Skin epidermis (tissue), 12 donors: ENCODE results near the gene BATF.
A peak's percentile ranks its signal among the peaks of the same experiment; 100 is the strongest.
"Not testable (repeated sequence)": the region's sequence is repeated elsewhere in the genome, so short reads cannot be mapped to it uniquely, and the experiment has no call there.

ENCODE experiments used
- H3K27ac ChIP-seq, 21 experiments: fragments of 200-600 bp; sonication (generic) in 11 of 21; one replicate each; pipeline ENCODE4 v1.5.0; 2020; ENCODE audit warnings: mild to moderate bottlenecking in 3 of 21, inconsistent platforms in 2 of 21, moderate library complexity in 2 of 21
- H3K4me3 ChIP-seq, 7 experiments: fragments of 200-600 bp; sonication (generic) in 2 of 7; one replicate each; pipeline ENCODE4 v1.5.0; 2020; ENCODE audit warnings: inconsistent platforms in 2 of 7, mild to moderate bottlenecking in 2 of 7, moderate library complexity in 1 of 7

Gene BATF, protein sequence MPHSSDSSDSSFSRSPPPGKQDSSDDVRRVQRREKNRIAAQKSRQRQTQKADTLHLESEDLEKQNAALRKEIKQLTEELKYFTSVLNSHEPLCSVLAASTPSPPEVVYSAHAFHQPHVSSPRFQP

DNA sequence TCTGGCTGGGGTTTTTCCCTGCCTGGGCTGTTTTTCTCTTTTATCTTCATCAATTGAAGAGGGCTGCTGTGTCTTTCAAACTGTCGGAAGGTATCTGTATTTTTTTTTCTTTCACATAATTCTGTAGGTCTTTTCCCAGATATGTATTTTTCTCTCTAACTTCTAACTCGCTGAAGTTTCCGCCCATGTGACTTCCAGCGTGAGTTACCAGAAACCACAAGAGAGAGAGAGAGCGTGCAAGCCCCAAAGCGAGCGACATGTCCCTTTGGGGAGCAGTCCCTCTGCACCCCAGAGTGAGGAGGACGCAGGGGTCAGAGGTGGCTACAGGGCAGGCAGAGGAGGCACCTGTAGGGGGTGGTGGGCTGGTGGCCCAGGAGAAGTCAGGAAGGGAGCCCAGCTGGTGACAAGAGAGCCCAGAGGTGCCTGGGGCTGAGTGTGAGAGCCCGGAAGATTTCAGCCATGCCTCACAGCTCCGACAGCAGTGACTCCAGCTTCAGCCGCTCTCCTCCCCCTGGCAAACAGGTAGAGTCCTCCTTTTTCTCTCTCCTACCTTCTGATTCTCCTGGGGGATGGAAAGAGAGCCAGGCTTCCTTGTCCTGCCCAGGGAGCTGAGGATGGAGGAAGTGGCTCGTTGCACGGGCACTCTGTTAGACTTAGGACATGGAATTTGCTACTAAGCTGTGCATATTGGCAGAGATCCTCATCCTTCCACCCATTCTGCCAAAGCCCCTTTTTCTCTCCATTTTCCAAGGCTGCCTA lies at the start of gene BATF:
BATF (plus strand) TSS at position 246 of the 759 bp plus-strand sequence; CDS start at position 460, 214 bp downstream.
- Histone ChIP-seq H3K27ac (peak within 1 kb of the TSS in 20 of 21 experiments; percentile 13 to 93 (median 80)), H3K4me3 (peak within 1 kb of the TSS; percentile 30 to 47 (median 36))

DNA sequence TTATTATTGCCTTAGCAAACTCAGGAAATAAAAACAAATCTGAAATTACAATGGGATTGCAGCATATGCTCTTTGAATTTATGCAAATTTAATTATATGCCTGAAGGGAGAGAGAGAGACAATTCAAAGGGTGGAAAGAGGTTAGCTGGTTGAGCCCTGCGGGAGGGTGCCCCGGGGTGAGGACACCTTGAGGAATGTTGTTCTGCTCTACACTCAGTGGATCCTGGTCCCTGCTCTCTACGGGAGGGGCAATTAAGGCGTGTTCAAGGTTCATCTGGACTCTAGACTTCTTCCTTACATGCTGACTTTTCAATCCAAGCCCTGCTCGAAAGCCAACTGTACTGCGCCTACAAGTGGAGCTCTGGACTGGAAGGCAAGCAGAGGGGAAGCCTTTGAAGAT lies 48.1 kb upstream of the BATF start:
- not testable (repeated sequence) for H3K4me3 ChIP-seq, H3K27ac ChIP-seq

DNA sequence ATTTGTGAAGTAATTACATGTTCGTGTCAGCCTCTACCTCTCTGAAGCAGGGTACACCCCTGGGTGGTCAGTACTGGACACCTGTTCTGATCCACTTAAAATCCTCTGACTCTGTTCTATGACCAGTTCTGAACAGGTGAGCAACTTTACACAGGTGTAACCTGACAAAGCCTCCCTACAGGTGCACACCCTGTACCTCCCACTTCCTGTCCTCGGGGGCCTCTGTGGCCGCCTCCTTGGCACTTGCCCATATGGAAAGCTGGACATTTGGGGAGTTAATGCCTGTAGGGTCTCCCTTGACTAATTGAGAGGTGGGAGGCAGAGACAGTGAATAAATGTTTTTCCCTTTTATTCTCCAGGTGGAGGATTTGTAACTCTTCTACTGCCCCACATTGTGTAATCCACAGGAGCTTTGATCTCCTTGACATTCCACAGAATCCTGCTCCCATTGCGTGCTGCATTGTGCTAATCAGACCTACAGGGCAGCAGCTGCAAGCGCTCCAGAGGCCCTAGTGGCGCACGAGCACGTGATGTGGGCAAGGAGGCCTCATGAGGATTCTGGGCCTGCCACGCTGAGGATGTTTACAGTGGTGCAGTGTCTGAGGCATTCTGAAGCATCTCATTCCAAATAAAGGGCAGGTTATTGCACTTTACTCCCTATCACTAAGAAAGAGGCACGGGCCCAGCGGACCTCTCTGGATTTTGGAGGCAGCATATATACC lies 45.8 kb upstream of the BATF start:
- H3K27ac ChIP-seq = no peak overlapping the region
- H3K4me3 ChIP-seq = no peak overlapping the region

DNA sequence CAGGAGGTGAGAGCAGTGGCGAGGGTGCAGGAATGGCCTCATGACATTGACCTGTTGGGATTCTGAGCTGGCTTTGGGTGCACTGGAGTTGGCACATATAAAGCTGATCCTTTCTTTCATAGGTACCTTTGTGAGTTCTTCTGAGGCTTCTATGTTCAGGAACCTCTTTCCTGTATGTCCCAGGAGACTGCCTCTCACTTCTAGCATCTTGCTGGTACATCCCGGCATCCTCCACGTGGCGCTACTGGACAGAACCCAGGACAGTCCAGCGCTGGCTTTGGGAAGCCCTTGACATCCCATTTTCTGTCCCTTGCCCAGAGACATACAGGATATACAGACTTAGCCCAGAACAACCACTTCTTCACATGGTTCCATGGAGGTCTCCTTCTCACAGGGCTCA lies 44.4 kb upstream of the BATF start:
- no peak overlapping the region for H3K27ac ChIP-seq

DNA sequence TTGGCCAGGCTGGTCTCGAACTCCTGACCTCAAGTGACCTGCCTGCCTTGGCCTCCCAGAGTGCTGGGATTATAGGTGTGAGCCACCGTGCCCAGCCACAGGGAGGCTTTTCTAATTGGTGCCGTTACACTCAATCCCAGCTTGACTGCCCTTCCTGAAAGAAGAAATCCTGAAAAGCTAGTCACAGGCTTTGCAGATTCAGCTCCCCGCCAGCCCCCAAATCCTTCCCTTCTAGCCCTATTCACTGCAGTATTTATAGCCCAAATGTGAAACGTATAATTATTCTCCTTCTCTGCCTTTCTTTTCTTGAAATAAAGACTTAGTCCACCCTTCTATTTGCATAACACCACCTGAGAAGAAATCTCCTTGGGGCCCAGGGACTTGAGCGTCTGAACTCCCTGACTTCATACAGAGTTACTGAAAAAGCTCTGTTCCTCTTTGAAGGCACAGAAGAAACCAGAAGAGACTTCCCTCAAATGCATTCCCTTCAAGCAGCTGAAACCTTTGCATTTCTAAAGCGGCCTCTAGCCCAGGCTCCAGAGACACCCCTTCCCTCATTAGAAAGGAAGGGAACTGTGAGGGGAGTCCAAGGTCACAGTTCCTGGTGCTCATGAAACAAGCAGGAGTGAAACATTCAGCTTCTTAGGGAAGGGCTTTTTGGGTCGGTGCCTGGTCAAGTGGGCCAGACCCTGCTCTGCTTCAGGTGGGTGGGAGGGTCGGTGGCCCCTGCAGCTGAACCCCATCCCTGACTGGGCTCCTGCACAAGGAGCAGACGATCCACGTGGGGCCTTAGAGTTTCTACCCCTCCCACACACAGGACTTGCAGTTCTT lies 42.3 kb upstream of the BATF start:
- H3K4me3 ChIP-seq = no peak overlapping the region
- H3K27ac ChIP-seq = no peak overlapping the region

More for the DNA sequence above, 44.4 kb upstream of the BATF start:
- H3K4me3 ChIP-seq = no peak overlapping the region

DNA sequence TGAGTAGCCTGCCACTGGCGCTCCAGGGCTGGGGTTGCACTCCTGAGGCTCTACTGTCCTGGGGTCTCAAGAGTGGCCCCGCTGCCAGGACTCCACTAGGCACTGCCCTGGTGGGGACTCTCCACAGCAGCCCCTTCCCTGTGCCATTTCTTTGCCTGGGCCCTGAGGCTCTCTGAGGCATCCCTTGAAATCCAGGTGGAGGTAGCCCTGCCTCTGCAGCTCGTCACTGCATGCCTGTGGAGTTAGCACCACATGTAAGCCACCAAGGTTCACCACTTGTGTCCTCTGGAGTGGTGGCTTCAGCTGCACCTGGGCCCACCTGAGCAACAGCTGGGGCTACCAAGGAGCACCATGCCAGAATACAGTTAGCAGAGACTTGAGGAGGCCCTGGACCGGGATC lies 39.9 kb upstream of the BATF start:
- H3K4me3 ChIP-seq = no peak overlapping the region
- no peak overlapping the region for H3K27ac ChIP-seq

DNA sequence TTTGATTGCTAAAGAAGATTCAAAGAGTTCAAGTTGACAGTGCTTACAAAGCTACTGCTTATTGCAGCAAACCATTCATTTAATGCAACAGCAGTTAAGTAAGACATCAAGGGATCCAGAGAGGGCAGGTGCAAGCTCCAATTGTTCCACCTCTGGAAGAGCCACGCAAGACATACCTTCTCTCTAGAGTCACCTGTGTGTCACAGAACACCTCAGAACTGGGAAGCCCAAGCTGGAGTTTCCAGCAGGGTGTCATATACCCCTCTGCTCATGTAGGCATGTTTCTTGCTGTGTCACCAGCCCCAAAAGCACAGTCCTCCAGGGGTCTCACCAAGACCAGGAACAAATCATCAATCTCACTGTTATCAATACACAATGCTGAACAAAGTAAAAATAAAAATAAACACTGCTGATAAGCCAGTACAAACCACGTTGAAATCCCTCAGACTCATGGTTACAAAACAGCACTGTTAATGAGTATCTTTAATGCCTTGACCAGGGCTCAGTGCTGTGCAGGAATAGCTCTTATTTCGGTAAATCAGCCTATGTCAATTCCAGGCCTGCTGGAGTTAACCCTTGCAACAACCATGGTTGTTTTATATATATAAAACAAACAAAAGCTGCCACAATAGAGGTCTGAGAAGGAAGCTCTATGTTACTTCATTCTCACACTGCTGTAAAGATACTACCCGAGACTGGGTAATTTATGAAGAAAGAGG lies 37.4 kb upstream of the BATF start:
- Histone ChIP-seq H3K27ac (no peak overlapping the region), H3K4me3 (no peak overlapping the region)

DNA sequence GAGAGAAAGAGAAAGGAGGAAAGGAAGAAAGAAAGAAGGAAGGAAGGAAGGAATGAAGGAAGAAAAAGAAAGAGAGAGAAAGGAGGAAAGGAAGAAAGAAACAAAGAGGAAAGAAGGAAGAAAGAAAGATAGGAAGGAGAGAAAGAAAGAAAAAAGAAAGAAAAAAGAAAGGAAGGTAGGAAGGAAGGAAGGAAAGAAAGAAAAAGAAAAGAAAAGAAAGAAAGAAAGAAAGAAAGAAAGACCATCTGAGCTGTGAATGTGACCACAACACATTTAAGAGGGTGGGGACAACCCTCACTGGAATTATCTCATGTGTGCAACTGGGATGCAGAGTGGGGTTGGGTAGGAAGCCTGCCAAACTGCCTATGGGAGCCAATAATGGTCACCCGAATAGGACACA lies 36.0 kb upstream of the BATF start:
- Histone ChIP-seq H3K27ac (no peak overlapping the region), H3K4me3 (no peak overlapping the region)

DNA sequence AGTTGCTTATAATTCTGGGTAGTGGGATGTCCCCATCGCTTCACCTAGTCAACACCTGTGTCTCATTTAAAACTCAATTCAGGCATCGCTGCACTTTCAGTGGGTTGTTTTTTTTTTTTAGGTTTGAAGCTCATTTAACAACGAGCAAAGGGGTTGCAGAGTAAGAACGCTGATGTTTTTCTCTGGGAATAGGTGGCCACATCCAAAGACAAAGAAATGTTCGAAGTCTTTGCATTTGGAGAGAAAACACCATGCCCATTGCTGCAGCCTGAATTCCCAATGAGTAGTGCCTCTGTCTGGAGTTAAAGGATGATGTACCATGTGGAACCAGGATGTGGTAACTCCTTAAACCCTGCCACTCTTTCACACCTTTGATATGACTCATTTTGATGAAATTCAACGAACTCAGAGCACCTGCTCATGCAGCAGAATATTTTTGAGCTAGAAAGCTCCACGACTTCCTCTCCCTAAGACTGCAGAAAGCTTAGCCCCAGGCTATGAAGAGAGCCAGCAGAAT lies 35.1 kb upstream of the BATF start:
- no peak overlapping the region for H3K4me3 ChIP-seq
- H3K27ac ChIP-seq = no peak overlapping the region

DNA sequence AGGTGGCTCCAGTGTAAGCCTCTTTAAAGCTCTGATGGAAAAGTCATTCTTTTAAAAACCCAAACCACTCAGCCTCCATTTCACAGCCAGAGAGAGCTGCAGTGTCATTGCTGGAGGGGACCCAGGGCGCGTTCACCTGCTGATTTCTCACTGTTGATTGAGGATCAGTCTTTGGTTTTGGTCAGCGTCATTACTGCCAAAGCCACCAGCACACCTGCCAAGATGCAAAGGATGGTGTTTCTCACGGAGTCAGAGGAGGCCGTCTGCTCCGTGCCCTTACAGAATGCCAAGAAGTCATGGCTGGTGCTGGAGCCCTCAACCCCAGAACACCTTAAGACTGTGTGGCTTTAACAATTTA lies 32.8 kb upstream of the BATF start:
- Histone ChIP-seq H3K27ac (no peak overlapping the region), H3K4me3 (peak overlapping the region in 1 of 7 experiments; percentile 10)

DNA sequence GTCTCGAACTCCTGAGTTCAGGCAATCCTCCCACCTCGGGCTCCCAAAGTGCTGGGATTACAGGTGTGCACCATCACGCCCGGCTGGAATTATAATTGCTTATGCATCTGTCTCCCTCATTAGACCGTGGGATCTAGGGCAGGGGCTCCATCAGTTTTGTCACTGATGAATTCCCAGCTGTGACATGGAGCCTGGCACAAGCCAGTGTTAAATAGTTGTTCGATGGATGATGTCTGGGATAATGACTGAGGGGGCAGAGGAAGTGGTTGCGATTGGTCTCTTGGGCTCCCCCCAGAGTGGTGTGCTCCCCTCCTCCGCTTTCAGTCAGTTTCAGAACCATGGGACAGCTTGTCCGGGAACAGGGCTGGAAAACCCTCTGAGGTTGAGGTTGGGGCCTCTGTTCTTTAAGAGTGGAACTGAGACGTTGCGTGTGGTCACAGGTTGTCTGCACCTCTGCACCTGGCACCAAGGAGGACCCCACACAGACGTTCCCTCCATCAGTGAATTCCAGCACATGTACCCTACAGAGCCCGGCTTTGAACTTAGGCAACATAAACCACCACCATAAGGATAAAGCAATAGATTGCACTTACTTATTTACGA lies 30.8 kb upstream of the BATF start:
- H3K4me3 ChIP-seq = no peak overlapping the region
- no peak overlapping the region for H3K27ac ChIP-seq

DNA sequence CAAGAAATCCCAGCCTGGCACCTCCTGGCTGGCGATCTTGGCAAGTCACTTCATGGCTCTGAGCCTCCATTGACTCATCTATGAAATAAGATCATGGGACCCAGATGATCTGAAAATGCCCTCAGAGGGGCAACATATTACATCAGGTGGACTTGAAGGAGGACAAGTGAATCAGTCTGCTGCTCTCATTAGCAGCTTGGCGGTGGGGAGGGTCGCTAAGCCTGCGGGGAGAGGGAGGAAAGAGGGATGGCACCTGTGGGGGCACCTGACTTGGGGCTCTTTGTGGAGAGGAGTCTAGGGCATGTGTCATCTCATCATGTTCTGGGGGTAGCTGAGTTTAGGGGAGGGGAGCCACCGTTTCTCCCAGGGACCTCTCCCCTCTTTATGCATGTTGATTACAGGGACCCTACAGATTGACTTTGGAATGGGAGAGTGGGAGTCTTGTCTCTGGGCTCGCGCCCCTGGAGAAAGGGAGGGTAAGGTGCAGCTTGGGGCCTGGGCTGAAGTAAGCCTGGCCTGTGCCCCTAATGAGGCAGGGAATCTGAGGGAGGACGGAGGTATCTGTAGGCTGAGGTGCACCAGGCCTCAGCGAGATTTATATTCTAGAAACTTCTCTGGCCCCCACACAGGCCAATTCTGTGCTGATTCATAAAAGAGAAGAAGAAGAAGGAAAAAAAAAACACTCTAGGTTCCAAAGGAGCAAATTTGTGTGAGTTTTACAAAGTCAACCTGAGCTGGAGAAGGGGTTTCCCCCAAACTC lies 29.3 kb upstream of the BATF start:
- no peak overlapping the region for H3K27ac ChIP-seq

DNA sequence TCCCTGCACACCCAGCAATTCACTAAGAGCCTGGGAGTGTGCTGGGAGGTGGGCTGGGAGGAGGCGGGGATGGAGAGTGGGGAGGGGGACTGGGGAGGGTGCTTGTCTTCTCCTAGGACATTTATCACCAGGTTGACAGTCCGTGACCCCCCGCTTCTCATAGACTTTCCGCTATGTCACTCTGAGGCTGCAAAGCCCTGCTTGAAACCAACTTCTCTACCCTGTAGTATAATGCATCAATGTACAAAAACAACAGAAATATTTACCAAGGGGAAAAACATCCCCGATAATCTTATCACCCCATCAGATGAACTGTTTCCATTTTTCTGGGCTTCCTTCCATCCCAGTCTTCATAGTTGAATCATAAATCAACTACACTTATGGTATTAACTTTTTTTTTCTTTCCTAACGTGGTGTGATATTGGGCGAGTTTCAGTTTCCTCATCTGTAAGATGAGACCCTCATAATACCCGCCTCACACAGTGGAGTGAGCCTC lies 28.6 kb upstream of the BATF start:
- no peak overlapping the region for H3K27ac ChIP-seq
- no peak overlapping the region for H3K4me3 ChIP-seq

More for the DNA sequence above, 29.3 kb upstream of the BATF start:
- no peak overlapping the region for H3K4me3 ChIP-seq

DNA sequence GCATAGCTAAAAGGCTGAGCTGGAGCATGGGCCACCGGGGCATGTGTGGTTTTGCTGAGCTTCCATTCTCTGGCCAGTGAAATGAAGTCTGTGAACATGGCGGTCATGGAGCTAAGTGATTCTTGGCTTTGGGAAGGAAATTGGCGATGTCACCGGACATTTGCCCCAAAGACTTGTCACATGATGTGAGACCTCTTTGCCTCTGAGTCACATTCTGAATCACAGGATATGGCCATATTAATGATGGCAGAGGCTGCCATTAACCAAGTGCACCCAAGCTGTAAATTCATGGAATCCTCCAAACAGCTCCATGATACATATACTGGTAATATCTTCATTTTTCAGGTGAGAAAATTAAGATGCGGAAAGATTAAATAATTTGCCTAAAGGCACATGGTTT lies 27.4 kb upstream of the BATF start:
- no peak overlapping the region for H3K4me3 ChIP-seq
- no peak overlapping the region for H3K27ac ChIP-seq

DNA sequence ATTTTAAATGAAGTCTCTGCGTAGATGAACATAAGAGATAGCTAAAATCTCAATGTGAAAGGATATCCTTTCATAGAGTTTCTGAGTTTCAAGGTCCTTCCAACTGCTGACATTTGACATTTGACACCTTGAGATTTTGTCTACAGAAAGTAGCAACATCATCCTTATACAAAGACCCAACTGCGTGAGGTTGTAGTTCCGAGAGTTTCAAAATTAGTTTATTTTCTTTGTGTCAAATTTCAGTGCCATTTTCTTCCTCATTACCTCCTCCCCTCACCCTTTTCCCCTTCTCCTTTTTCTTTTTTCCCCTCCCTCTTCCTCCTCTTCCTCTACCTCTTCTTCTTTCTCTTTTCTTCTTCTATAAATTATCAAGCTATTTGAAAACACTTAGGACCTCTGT lies 26.9 kb upstream of the BATF start:
- H3K4me3 ChIP-seq = no peak overlapping the region
- H3K27ac ChIP-seq = no peak overlapping the region

DNA sequence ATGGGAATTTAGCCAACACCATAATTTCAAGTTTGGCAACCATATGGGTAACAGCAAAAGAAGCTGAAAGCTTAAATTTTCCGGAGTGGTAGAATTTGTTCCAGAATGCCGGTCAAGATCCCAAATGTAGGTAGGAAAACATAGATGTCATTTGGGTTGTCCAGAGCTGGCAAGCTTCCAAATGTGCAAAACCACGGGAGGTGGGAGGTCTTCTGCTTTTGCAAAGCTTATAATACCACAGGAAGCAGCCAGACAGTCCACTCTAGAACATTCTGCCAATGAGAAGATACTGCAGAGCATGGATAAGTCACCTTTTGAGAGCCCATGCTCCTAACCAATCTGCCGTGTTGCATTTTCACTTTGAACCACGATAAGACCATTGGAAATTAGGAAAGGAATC lies 26.4 kb upstream of the BATF start:
- no peak overlapping the region for H3K4me3 ChIP-seq

DNA sequence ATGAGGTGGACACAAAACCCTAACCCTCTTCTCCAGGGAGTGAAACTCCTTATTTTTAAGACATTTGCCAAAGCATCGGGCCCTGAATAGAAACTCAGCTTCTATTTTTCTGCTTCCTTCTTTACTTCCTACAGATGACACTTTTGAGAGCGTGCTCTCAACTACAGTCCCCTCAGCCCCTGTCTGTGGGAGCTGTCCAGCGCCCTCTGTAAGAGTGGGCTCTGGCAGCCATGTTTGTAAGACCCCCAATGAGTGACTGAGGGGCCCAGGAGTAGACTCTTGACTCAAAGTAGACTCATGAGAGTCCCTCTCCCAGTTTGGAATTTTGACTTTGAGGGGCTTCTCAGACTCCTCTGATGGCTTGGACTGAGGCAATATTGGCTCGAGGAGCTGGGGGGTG lies 25.5 kb upstream of the BATF start:
- Histone ChIP-seq H3K27ac (peak overlapping the region in 6 of 21 experiments; percentile 12 to 53 (median 39)), H3K4me3 (no peak overlapping the region)

More for the DNA sequence above, 26.4 kb upstream of the BATF start:
- H3K27ac ChIP-seq = no peak overlapping the region

DNA sequence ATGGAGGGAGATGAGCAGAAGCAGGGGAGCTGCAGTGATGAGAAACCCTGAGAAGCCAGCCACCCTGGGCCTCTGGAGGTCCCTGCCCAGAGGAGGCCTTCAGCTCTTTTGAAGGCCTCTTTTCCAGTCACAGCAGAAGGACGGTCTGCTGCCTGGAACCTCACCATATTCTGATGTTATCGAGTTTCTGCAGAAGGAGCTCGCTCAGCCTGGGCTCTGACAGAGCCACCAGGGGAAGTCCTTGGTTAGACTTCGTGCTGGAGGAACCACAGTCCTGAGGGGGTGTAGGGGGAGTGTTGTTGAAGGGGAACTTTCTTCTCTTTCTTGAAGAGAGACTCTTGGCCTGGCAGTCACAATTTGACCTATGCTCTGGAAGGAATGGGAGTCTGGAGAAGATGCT lies 25.1 kb upstream of the BATF start:
- H3K27ac ChIP-seq = peak overlapping the region in 5 of 21 experiments; percentile 12 to 53 (median 43)
- no peak overlapping the region for H3K4me3 ChIP-seq
